ENCODE measurements around the gene HPDL. TPM values are rescaled to one million over a fixed set of nuclear protein-coding genes. Genes with fewer than 3 reads are reported as not detected.
A peak's percentile ranks its signal among the peaks of the same experiment; 100 is the strongest.

Gene HPDL
- total and polyA plus RNA-seq, 4 experiments from 2014 or later: 0.19 to 0.78 (median 0.31) TPM

GRCh38 chr1:45321444-45321843 lies 5.3 kb upstream of the HPDL start:
- no peak overlapping the region for H3K4me3 Mint-ChIP-seq

GRCh38 chr1:45322486-45323040 lies 4.1 kb upstream of the HPDL start:
- CTCF ChIA-PET (ENCODE audit: partially characterized antibody): no interaction called here
- H3K36me3 ChIP-seq (ENCODE audit: insufficient read depth, low read length): no peaks in the 10 kb centered on the region
- no peak overlapping the region for H3K27ac ChIP-seq (ENCODE audit: low read depth, low read length)
- no peaks in the 10 kb centered on the region for H3K27me3 ChIP-seq (ENCODE audit: insufficient read depth, low read length)
- Mint-ChIP-seq H3K27ac (no peak overlapping the region), H3K36me3 (no peaks in the 10 kb centered on the region), H3K9me3 (no peaks in the 10 kb centered on the region), H3K27me3 (no peaks in the 10 kb centered on the region), H3K4me3 (no peak overlapping the region), H3K4me1 (peaks cover 2 to 15% (median 4%) of the 10 kb centered on the region in 4 donors)
- peaks cover 9% of the 10 kb centered on the region for H3K4me1 ChIP-seq (ENCODE audit: insufficient read depth, low read length)
- H3K9me3 ChIP-seq (ENCODE audit: control insufficient read depth in 1 of 2, low read length in 2 of 2): no peaks in the 10 kb centered on the region
- intact Hi-C loops (cut with micrococcal nuclease): no loop called here
- no peak overlapping the region for H3K4me3 ChIP-seq (ENCODE audit: low read length in 2 of 2)
- DNase-seq: no peak
- POLR2A ChIA-PET (ENCODE audit: partially characterized antibody): no interaction called here

More at GRCh38 chr1:45321444-45321843, 5.3 kb upstream of the HPDL start:
- Histone ChIP-seq H3K27ac (ENCODE audit: low read depth, low read length) (no peak overlapping the region), H3K4me3 (ENCODE audit: low read length in 2 of 2) (no peak overlapping the region), H3K36me3 (ENCODE audit: insufficient read depth, low read length) (no peaks in the 10 kb centered on the region), H3K4me1 (ENCODE audit: insufficient read depth, low read length) (no peaks in the 10 kb centered on the region), H3K9me3 (ENCODE audit: control insufficient read depth in 1 of 2, low read length in 2 of 2) (no peaks in the 10 kb centered on the region), H3K27me3 (ENCODE audit: insufficient read depth, low read length) (no peaks in the 10 kb centered on the region)
- Mint-ChIP-seq H3K9me3 (no peaks in the 10 kb centered on the region), H3K36me3 (no peaks in the 10 kb centered on the region), H3K27me3 (no peaks in the 10 kb centered on the region), H3K4me1 (peaks cover 2 to 9% (median 2%) of the 10 kb centered on the region in 4 donors), H3K27ac (no peak overlapping the region)
- DNase-seq: no peak
- intact Hi-C loops (cut with micrococcal nuclease): no loop called here
- POLR2A ChIA-PET (ENCODE audit: partially characterized antibody): interaction anchor here (1.0 to 1.2 kb wide), 2 partner anchors 9 to 19 kb away, joined by 3 read pairs; partner anchors contain the start of genes MUTYH and TOE1
- CTCF ChIA-PET (ENCODE audit: partially characterized antibody): interaction anchor here (1.8 kb wide), 1 partner anchor 18 kb away, joined by 4 read pairs; no protein-coding TSS in a partner anchor

- ChIA-PET CTCF (ENCODE audit: partially characterized antibody) (interaction anchor here (1.4 to 1.7 kb wide), 2 partner anchors 22 to 167 kb away, joined by 4 to 5 read pairs; no protein-coding TSS in a partner anchor), POLR2A (ENCODE audit: partially characterized antibody) (interaction anchor here (1.2 to 4.9 kb wide), 5 partner anchors 13 to 311 kb away, joined by 3 to 58 read pairs (median 6); partner anchors contain the start of genes MUTYH and TOE1)
- Histone ChIP-seq H3K4me1 (ENCODE audit: insufficient read depth, low read length) (peaks cover 13% of the 10 kb centered on the region), H3K27me3 (ENCODE audit: insufficient read depth, low read length) (no peaks in the 10 kb centered on the region), H3K36me3 (ENCODE audit: insufficient read depth, low read length) (peaks cover 1% of the 10 kb centered on the region), H3K9me3 (ENCODE audit: control insufficient read depth in 1 of 2, low read length in 2 of 2) (no peaks in the 10 kb centered on the region), H3K27ac (ENCODE audit: low read depth, low read length) (no peak overlapping the region), H3K4me3 (ENCODE audit: low read length in 2 of 2) (no peak overlapping the region)
- peaks cover 4 to 15% of the 10 kb centered on the region in 2 donors for H3K36me3 Mint-ChIP-seq
- no peaks in the 10 kb centered on the region for H3K27me3 Mint-ChIP-seq
- H3K27ac Mint-ChIP-seq: peak overlapping the region in 3 of 7 donors; percentile 57 to 71 (median 62)
- H3K4me3 Mint-ChIP-seq: peak overlapping the region; percentile 74 to 89 (median 82)
- no peak for DNase-seq
- peaks cover 3 to 26% (median 4%) of the 10 kb centered on the region in 4 donors for H3K4me1 Mint-ChIP-seq
- no peaks in the 10 kb centered on the region for H3K9me3 Mint-ChIP-seq
- intact Hi-C loops (cut with micrococcal nuclease): loop anchor here (1.0 kb wide), 2 partner anchors 13 to 23 kb away; no protein-coding TSS in a partner anchor
These were observed 716 bp upstream of the HPDL start for GRCh38 chr1:45325851-45326506.

- no peaks in the 10 kb centered on the region for H3K27me3 Mint-ChIP-seq
These were observed 1.2 kb downstream of the HPDL start for GRCh38 chr1:45327644-45328515.

GRCh38 chr1:45328680-45329079 lies 2.0 kb downstream of the HPDL start:
- Mint-ChIP-seq H3K4me1 (peaks cover 3 to 26% (median 4%) of the 10 kb centered on the region in 4 donors), H3K9me3 (no peaks in the 10 kb centered on the region), H3K27ac (peak overlapping the region in 1 of 7 donors; percentile 54), H3K36me3 (peaks cover 4 to 32% of the 10 kb centered on the region in 2 donors), H3K4me3 (peak overlapping the region in 6 of 8 donors; percentile 15 to 64 (median 38)), H3K27me3 (no peaks in the 10 kb centered on the region)
- Histone ChIP-seq H3K36me3 (ENCODE audit: insufficient read depth, low read length) (peaks cover 16% of the 10 kb centered on the region), H3K27me3 (ENCODE audit: insufficient read depth, low read length) (no peaks in the 10 kb centered on the region), H3K27ac (ENCODE audit: low read depth, low read length) (no peak overlapping the region), H3K4me1 (ENCODE audit: insufficient read depth, low read length) (peaks cover 13% of the 10 kb centered on the region), H3K4me3 (ENCODE audit: low read length in 2 of 2) (no peak overlapping the region), H3K9me3 (ENCODE audit: control insufficient read depth in 1 of 2, low read length in 2 of 2) (no peaks in the 10 kb centered on the region)
- POLR2A ChIA-PET (ENCODE audit: partially characterized antibody): interaction anchor here (1.5 to 4.9 kb wide), 2 partner anchors 11 to 25 kb away, joined by 7 to 58 read pairs; partner anchors contain the start of genes MUTYH and TOE1
- CTCF ChIA-PET (ENCODE audit: partially characterized antibody): interaction anchor here (1.8 kb wide), 1 partner anchor 164 kb away, joined by 7 read pairs; no protein-coding TSS in a partner anchor
- DNase-seq: no peak
- intact Hi-C loops (cut with micrococcal nuclease): no loop called here

More at GRCh38 chr1:45327644-45328515, 1.2 kb downstream of the HPDL start:
- Mint-ChIP-seq H3K9me3 (no peaks in the 10 kb centered on the region), H3K36me3 (peaks cover 4 to 24% of the 10 kb centered on the region in 2 donors), H3K4me1 (peaks cover 3 to 26% (median 4%) of the 10 kb centered on the region in 4 donors), H3K4me3 (peak overlapping the region; percentile 51 to 86 (median 67)), H3K27ac (peak overlapping the region in 2 of 7 donors; percentile 17 to 21)
- no peaks in the 10 kb centered on the region for H3K9me3 ChIP-seq (ENCODE audit: control insufficient read depth in 1 of 2, low read length in 2 of 2)
- intact Hi-C loops (cut with micrococcal nuclease): no loop called here
- H3K27me3 ChIP-seq (ENCODE audit: insufficient read depth, low read length): no peaks in the 10 kb centered on the region
- no peak for DNase-seq
- no peak overlapping the region for H3K27ac ChIP-seq (ENCODE audit: low read depth, low read length)
- peaks cover 14% of the 10 kb centered on the region for H3K36me3 ChIP-seq (ENCODE audit: insufficient read depth, low read length)
- ChIA-PET CTCF (ENCODE audit: partially characterized antibody) (interaction anchor here (1.1 to 1.8 kb wide), 3 partner anchors 12 to 241 kb away, joined by 3 to 7 read pairs (median 5); partner anchors contain the start of gene TOE1), POLR2A (ENCODE audit: partially characterized antibody) (interaction anchor here (0.8 to 4.9 kb wide), 7 partner anchors 12 to 543 kb away, joined by 3 to 58 read pairs (median 4); partner anchors contain the start of genes MUTYH, TESK2 and TOE1)
- peaks cover 13% of the 10 kb centered on the region for H3K4me1 ChIP-seq (ENCODE audit: insufficient read depth, low read length)
- H3K4me3 ChIP-seq (ENCODE audit: low read length in 2 of 2): no peak overlapping the region

- Mint-ChIP-seq H3K27ac (peak overlapping the region in 1 of 7 donors; percentile 25), H3K27me3 (no peaks in the 10 kb centered on the region), H3K9me3 (no peaks in the 10 kb centered on the region), H3K4me3 (peak overlapping the region in 1 of 8 donors; percentile 30), H3K36me3 (peaks cover 9 to 37% of the 10 kb centered on the region in 2 donors), H3K4me1 (peaks cover 6 to 31% (median 8%) of the 10 kb centered on the region in 4 donors)
- ChIA-PET CTCF (ENCODE audit: partially characterized antibody) (no interaction called here), POLR2A (ENCODE audit: partially characterized antibody) (interaction anchor here (4.9 kb wide), 1 partner anchor 10 kb away, joined by 58 read pairs; the partner anchor contains the start of genes MUTYH and TOE1)
- H3K36me3 ChIP-seq (ENCODE audit: insufficient read depth, low read length): peaks cover 16% of the 10 kb centered on the region
- DNase-seq: no peak
- H3K9me3 ChIP-seq (ENCODE audit: control insufficient read depth in 1 of 2, low read length in 2 of 2): no peaks in the 10 kb centered on the region
- no peak overlapping the region for H3K27ac ChIP-seq (ENCODE audit: low read depth, low read length)
- intact Hi-C loops (cut with micrococcal nuclease): no loop called here
- H3K27me3 ChIP-seq (ENCODE audit: insufficient read depth, low read length): no peaks in the 10 kb centered on the region
- H3K4me3 ChIP-seq (ENCODE audit: low read length in 2 of 2): no peak overlapping the region
- H3K4me1 ChIP-seq (ENCODE audit: insufficient read depth, low read length): peaks cover 13% of the 10 kb centered on the region
These were observed 2.8 kb downstream of the HPDL start for GRCh38 chr1:45329445-45329844.
